ENCODE results near the gene PTPRQ.

DNA sequence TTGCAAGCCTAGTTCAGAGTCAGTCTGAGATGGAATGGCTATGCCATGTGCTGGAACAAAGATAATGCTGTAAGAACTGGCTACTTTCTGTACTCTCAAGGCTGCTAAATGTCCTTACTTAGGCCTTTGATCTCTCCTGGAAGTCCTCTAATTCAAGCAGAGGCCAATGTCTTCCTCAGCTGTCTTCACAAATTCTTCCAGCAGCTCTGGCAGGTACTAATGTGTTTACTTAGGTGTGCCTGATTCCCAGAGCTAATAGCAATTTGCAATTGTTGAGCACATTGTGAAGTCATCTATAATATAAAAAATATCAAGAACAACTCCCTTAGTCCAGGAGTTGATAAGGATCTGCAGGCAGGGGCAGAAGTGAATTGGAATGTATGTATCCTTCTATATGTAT, 268.8 kb downstream of the PTPRQ start:
- TF ChIP-seq, protein P1, sequence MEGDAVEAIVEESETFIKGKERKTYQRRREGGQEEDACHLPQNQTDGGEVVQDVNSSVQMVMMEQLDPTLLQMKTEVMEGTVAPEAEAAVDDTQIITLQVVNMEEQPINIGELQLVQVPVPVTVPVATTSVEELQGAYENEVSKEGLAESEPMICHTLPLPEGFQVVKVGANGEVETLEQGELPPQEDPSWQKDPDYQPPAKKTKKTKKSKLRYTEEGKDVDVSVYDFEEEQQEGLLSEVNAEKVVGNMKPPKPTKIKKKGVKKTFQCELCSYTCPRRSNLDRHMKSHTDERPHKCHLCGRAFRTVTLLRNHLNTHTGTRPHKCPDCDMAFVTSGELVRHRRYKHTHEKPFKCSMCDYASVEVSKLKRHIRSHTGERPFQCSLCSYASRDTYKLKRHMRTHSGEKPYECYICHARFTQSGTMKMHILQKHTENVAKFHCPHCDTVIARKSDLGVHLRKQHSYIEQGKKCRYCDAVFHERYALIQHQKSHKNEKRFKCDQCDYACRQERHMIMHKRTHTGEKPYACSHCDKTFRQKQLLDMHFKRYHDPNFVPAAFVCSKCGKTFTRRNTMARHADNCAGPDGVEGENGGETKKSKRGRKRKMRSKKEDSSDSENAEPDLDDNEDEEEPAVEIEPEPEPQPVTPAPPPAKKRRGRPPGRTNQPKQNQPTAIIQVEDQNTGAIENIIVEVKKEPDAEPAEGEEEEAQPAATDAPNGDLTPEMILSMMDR (IDR thresholded peaks at IDR 0.05), result no peak
- no peak for TF ChIP-seq POLR2A (IDR thresholded peaks at IDR 0.05)
